ENCODE data around the gene PLCB4.
A peak's percentile ranks its signal among the peaks of the same experiment; 100 is the strongest.

PLCB4 gene

GRCh38 chr20:9332791-9333479, 264.0 kb downstream of the PLCB4 start:
- DNase-seq = peak; percentile 47

- no peak for DNase-seq
Observed at GRCh38 chr20:9334866-9335265, 266.0 kb downstream of the PLCB4 start.

- no peak for DNase-seq
Observed at GRCh38 chr20:9338101-9338500, 269.2 kb downstream of the PLCB4 start.

GRCh38 chr20:9339708-9340107, 270.8 kb downstream of the PLCB4 start:
- no peak for DNase-seq

GRCh38 chr20:9342651-9343050, 273.8 kb downstream of the PLCB4 start:
- DNase-seq = no peak

- DNase-seq = no peak
Observed at GRCh38 chr20:9344083-9344920, 275.4 kb downstream of the PLCB4 start.

- no peak for DNase-seq
Observed at GRCh38 chr20:9348316-9348715, 279.4 kb downstream of the PLCB4 start.

- no peak for DNase-seq
Observed at GRCh38 chr20:9348747-9349146, 279.9 kb downstream of the PLCB4 start.

GRCh38 chr20:9349249-9349648, 280.4 kb downstream of the PLCB4 start:
- DNase-seq = no peak

- no peak for DNase-seq
Observed at GRCh38 chr20:9352739-9353138, 283.9 kb downstream of the PLCB4 start.

GRCh38 chr20:9353180-9353915, 284.5 kb downstream of the PLCB4 start:
- no peak for DNase-seq

- DNase-seq = no peak
Observed at GRCh38 chr20:9353916-9354276, 285.0 kb downstream of the PLCB4 start.

- no peak for DNase-seq
Observed at GRCh38 chr20:9354579-9354978, 285.7 kb downstream of the PLCB4 start.

GRCh38 chr20:9358001-9358400, 289.1 kb downstream of the PLCB4 start:
- DNase-seq = no peak

- DNase-seq = peak; percentile 7
Observed at GRCh38 chr20:9359561-9360308, 290.8 kb downstream of the PLCB4 start.

GRCh38 chr20:9360431-9360830, 291.5 kb downstream of the PLCB4 start:
- no peak for DNase-seq

GRCh38 chr20:9363673-9364072, 294.8 kb downstream of the PLCB4 start:
- peak; percentile 14 for DNase-seq

- no peak for DNase-seq
Observed at GRCh38 chr20:9367328-9367727, 298.4 kb downstream of the PLCB4 start.

GRCh38 chr20:9367746-9368145, 298.9 kb downstream of the PLCB4 start:
- peak; percentile 56 for DNase-seq

GRCh38 chr20:9368893-9369292, 300.0 kb downstream of the PLCB4 start:
- DNase-seq = no peak

GRCh38 chr20:9369557-9369956, 300.7 kb downstream of the PLCB4 start:
- DNase-seq = no peak

- DNase-seq = no peak
Observed at GRCh38 chr20:9374072-9374471, 305.2 kb downstream of the PLCB4 start.

GRCh38 chr20:9374480-9374879, 305.6 kb downstream of the PLCB4 start:
- no peak for DNase-seq

Data from NCI-H1105 treated with DMSO at 0.1 percent for 48 hours (cell line).